ENCODE data around the gene GDF2.

Gene GDF2

DNA sequence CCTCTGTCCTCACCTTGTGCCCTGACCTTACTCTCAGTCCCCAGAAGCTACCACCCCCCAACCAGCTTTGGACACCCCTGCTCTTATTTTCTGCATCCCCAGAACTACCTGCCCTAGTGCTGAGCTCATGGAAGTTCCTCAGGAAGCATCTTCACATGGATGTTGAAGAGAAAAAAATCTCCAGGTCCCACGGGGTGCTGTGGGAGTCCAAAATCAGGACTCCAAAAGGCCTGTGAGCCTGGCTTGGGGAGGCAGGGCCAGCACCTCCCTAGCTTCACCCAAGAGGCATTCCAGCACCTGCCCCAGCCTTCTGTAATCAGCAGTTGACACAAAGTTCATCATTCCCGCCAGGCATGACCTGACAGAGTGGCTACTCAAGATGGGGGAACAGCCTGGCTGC, 43.0 kb upstream of the GDF2 start:
- TF ChIP-seq, protein P1, sequence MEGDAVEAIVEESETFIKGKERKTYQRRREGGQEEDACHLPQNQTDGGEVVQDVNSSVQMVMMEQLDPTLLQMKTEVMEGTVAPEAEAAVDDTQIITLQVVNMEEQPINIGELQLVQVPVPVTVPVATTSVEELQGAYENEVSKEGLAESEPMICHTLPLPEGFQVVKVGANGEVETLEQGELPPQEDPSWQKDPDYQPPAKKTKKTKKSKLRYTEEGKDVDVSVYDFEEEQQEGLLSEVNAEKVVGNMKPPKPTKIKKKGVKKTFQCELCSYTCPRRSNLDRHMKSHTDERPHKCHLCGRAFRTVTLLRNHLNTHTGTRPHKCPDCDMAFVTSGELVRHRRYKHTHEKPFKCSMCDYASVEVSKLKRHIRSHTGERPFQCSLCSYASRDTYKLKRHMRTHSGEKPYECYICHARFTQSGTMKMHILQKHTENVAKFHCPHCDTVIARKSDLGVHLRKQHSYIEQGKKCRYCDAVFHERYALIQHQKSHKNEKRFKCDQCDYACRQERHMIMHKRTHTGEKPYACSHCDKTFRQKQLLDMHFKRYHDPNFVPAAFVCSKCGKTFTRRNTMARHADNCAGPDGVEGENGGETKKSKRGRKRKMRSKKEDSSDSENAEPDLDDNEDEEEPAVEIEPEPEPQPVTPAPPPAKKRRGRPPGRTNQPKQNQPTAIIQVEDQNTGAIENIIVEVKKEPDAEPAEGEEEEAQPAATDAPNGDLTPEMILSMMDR (IDR thresholded peaks at IDR 0.05; ENCODE audit: control insufficient read depth, insufficient read depth, low read depth, low read length, missing control alignments) = no peak
- no peak overlapping the region for H3K4me3 ChIP-seq (ENCODE audit: control insufficient read depth, low read depth, low read length)
- no peak for DNase-seq (ENCODE audit: low read depth)

DNA sequence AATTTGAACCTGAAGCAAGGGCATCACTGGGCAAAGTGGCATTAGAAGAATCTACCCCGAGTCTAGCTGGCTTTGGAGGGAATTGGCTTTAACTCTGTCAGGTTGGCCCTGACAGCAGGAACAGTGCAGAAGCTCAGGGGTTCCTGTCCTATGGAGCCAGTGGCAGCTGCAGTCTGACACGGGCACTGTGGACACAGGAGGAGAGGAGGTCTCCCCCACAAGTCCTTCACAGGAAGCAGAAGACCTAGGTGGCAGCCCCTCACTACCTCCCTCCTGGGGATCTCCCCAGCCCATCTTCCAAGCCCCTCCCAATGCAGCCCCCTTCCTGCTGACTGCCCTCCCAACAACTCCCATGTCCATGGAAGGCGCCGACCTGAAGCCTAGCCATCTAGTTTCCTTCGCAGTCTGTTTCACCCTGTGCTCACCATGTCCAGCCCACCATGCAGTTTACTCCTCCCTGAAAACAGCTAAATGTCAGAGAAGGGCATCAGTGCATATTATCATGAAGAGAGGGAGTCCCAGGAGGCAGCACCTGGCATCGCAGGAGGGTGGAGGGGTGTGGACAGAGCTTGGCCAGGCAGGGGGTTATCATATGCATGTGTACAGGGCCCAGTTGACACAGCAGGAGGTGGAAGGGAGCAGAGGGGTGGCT, 40.1 kb upstream of the GDF2 start:
- no peak overlapping the region for H3K4me3 ChIP-seq (ENCODE audit: control insufficient read depth, low read depth, low read length)
- TF ChIP-seq, protein P1 (IDR thresholded peaks at IDR 0.05; ENCODE audit: control insufficient read depth, insufficient read depth, low read depth, low read length, missing control alignments) = no peak
- DNase-seq (ENCODE audit: low read depth) = no peak

DNA sequence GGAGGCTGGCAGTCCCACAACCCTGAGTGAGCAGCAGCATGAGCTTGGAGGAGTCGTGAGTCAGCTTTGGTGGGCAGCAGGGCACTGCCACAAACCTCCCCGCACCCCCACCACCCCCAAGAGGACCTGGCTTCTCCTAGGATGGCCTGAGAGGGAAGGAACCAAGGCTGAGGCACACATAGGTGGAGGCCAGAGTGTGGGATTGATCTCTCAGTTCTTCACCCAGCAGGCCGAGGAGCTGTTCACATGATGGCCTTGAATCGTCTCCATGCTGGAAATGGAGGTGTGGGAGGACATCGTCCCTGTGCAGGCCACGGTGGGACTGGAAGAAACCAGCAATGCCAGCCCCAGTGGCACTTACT, 39.6 kb upstream of the GDF2 start:
- DNase-seq (ENCODE audit: low read depth) = no peak
- TF ChIP-seq, protein P1 (IDR thresholded peaks at IDR 0.05; ENCODE audit: control insufficient read depth, insufficient read depth, low read depth, low read length, missing control alignments) = no peak

DNA sequence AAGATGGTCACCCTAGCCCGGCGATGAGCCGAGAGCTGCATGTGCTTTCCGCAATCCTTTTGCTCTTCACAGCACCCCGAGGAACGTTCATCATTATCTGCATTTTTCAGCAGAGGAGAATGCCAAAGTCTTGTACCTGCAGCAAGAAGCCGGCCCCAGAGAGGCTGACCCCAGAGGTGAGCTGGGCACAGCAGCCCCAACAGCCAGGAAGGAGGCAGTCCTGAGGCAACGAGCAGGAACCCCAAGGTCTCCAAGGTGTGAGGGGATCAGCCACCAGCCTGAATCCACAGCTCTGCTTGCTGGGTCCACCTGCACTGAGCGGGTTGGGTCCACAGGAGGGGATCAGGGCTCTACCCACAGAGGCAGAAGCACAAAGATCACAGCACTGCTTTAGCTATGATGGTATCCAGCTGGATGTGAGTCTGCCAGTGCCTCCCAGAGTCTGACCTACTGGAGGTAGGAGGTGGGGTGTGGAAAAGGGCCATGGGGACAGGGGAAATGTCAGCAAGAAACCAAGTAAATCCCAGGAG, 39.1 kb upstream of the GDF2 start:
- DNase-seq (ENCODE audit: low read depth) = no peak
- H3K4me3 ChIP-seq (ENCODE audit: control insufficient read depth, low read depth, low read length) = no peak overlapping the region
- TF ChIP-seq, protein P1 (IDR thresholded peaks at IDR 0.05; ENCODE audit: control insufficient read depth, insufficient read depth, low read depth, low read length, missing control alignments) = no peak

More for the DNA sequence above, 39.6 kb upstream of the GDF2 start:
- H3K4me3 ChIP-seq (ENCODE audit: control insufficient read depth, low read depth, low read length) = no peak overlapping the region

DNA sequence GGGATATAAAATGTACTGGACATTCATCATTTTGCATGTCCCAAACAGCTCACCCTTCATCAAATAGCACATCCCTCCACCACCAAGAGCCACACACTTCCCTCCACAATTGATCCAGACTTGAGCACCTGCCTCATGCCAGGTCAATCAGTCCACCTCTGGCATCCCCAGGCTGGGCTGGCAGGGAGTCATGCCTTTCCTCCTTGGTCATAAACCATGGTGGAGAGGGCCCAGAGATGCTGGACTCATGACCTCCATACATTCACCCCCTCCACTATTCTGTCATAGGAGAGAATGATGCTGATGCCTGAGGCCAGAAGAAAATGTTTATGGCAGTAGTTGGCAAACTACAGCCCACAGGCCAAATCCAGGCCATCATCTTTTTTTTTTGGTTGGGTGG, 38.4 kb upstream of the GDF2 start:
- no peak overlapping the region for H3K4me3 ChIP-seq (ENCODE audit: control insufficient read depth, low read depth, low read length)
- TF ChIP-seq, protein P1 (IDR thresholded peaks at IDR 0.05; ENCODE audit: control insufficient read depth, insufficient read depth, low read depth, low read length, missing control alignments) = no peak
- DNase-seq (ENCODE audit: low read depth) = no peak

DNA sequence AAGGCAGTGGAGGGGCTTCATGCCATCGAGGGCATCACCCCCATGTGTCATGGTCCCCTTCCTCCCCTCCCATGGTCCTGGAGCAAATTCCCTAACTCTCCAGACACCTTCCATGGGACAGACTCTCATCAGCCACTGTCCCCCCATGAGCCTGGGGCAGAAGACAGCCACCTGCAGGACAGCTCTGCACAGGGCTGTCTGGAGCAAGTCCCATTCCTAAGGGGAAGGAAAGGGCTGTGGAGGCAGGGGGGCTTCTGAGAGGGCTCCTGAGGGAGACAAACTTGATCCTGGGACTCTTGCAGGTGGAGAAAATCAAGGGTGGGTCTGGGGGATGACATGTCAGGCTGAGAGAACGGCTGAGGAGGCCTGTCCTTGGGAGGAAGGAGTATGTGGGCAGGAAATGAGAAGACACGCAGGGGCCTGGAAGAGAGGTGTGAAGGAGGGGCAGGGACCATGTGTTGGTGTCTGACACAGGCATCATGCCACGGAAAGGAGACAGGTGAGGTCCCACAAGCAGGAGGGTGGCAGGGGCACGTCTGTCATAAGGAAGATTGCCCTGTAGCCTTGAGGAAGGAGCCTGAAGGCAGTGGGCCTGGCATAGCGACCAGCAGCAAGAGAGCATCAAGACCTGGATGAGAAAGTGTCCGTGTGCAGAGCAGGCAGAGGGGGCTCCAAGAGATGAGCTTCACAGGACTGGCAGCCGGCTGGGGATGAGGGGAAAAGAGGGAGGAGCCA, 36.7 kb upstream of the GDF2 start:
- TF ChIP-seq, protein P1 (IDR thresholded peaks at IDR 0.05; ENCODE audit: control insufficient read depth, insufficient read depth, low read depth, low read length, missing control alignments) = no peak
- no peak overlapping the region for H3K4me3 ChIP-seq (ENCODE audit: control insufficient read depth, low read depth, low read length)
- no peak for DNase-seq (ENCODE audit: low read depth)

Data from AG09309 (cell line).